ENCODE data around the gene RALGAPA2. TPM values are rescaled to one million over a fixed set of nuclear protein-coding genes. Genes with fewer than 3 reads are reported as not detected.

RALGAPA2 gene
- total and polyA plus RNA-seq, 2 of the 13 experiments (the other 11 are each of a cell fraction or from before 2014, with no cell fraction given) = 13.8 to 17.7 TPM

DNA sequence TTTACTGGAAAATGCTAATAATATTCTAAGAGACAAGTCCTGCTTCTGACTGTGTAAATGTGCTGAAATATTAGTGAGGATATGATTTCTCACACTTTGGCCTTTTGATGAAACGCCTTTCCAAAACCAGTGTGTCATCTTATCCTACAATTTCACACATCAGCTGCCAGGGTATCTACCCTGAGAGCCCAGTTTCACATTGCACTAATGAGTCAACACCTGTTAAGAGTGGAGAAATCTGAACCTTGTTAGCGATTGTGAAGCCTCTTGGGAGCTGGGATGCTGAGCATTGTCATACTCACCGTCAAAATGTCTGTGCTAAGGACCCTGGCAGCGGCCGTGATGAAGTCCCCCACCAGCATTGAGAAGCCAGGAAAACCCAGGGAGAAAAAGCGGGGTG is 166.0 kb downstream of the RALGAPA2 start (continued):
- TF ChIP-seq, protein P1, sequence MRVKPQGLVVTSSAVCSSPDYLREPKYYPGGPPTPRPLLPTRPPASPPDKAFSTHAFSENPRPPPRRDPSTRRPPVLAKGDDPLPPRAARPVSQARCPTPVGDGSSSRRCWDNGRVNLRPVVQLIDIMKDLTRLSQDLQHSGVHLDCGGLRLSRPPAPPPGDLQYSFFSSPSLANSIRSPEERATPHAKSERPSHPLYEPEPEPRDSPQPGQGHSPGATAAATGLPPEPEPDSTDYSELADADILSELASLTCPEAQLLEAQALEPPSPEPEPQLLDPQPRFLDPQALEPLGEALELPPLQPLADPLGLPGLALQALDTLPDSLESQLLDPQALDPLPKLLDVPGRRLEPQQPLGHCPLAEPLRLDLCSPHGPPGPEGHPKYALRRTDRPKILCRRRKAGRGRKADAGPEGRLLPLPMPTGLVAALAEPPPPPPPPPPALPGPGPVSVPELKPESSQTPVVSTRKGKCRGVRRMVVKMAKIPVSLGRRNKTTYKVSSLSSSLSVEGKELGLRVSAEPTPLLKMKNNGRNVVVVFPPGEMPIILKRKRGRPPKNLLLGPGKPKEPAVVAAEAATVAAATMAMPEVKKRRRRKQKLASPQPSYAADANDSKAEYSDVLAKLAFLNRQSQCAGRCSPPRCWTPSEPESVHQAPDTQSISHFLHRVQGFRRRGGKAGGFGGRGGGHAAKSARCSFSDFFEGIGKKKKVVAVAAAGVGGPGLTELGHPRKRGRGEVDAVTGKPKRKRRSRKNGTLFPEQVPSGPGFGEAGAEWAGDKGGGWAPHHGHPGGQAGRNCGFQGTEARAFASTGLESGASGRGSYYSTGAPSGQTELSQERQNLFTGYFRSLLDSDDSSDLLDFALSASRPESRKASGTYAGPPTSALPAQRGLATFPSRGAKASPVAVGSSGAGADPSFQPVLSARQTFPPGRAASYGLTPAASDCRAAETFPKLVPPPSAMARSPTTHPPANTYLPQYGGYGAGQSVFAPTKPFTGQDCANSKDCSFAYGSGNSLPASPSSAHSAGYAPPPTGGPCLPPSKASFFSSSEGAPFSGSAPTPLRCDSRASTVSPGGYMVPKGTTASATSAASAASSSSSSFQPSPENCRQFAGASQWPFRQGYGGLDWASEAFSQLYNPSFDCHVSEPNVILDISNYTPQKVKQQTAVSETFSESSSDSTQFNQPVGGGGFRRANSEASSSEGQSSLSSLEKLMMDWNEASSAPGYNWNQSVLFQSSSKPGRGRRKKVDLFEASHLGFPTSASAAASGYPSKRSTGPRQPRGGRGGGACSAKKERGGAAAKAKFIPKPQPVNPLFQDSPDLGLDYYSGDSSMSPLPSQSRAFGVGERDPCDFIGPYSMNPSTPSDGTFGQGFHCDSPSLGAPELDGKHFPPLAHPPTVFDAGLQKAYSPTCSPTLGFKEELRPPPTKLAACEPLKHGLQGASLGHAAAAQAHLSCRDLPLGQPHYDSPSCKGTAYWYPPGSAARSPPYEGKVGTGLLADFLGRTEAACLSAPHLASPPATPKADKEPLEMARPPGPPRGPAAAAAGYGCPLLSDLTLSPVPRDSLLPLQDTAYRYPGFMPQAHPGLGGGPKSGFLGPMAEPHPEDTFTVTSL (CRISPR knock-in tag; IDR thresholded peaks at IDR 0.05; ENCODE audit: borderline replicate concordance) = no peak
- TF ChIP-seq ZNF703 (CRISPR knock-in tag; IDR thresholded peaks at IDR 0.05; ENCODE audit: borderline replicate concordance) = no peak
- TF ChIP-seq, protein P2, sequence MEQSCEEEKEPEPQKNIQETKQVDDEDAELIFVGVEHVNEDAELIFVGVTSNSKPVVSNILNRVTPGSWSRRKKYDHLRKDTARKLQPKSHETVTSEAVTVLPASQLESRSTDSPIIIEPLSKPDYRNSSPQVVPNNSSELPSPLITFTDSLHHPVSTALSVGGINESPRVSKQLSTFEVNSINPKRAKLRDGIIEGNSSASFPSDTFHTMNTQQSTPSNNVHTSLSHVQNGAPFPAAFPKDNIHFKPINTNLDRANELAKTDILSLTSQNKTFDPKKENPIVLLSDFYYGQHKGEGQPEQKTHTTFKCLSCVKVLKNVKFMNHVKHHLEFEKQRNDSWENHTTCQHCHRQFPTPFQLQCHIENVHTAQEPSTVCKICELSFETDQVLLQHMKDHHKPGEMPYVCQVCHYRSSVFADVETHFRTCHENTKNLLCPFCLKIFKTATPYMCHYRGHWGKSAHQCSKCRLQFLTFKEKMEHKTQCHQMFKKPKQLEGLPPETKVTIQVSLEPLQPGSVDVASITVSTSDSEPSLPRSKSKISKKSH (CRISPR knock-in tag; IDR thresholded peaks at IDR 0.05; ENCODE audit: borderline replicate concordance) = no peak
- TF ChIP-seq ZNF296 (CRISPR knock-in tag; conservative IDR thresholded peaks at IDR 0.05) = no peak
- TF ChIP-seq, protein P3, sequence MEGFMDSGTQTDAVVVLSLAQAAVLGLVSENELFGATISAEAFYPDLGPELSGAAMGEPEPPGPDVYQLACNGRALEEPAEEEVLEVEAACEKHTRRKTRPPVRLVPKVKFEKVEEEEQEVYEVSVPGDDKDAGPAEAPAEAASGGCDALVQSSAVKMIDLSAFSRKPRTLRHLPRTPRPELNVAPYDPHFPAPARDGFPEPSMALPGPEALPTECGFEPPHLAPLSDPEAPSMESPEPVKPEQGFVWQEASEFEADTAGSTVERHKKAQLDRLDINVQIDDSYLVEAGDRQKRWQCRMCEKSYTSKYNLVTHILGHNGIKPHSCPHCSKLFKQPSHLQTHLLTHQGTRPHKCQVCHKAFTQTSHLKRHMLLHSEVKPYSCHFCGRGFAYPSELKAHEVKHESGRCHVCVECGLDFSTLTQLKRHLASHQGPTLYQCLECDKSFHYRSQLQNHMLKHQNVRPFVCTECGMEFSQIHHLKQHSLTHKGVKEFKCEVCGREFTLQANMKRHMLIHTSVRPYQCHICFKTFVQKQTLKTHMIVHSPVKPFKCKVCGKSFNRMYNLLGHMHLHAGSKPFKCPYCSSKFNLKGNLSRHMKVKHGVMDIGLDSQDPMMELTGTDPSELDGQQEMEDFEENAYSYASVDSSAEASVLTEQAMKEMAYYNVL (CRISPR knock-in tag; IDR thresholded peaks at IDR 0.05; ENCODE audit: borderline replicate concordance) = no peak
- TF ChIP-seq, protein P4, sequence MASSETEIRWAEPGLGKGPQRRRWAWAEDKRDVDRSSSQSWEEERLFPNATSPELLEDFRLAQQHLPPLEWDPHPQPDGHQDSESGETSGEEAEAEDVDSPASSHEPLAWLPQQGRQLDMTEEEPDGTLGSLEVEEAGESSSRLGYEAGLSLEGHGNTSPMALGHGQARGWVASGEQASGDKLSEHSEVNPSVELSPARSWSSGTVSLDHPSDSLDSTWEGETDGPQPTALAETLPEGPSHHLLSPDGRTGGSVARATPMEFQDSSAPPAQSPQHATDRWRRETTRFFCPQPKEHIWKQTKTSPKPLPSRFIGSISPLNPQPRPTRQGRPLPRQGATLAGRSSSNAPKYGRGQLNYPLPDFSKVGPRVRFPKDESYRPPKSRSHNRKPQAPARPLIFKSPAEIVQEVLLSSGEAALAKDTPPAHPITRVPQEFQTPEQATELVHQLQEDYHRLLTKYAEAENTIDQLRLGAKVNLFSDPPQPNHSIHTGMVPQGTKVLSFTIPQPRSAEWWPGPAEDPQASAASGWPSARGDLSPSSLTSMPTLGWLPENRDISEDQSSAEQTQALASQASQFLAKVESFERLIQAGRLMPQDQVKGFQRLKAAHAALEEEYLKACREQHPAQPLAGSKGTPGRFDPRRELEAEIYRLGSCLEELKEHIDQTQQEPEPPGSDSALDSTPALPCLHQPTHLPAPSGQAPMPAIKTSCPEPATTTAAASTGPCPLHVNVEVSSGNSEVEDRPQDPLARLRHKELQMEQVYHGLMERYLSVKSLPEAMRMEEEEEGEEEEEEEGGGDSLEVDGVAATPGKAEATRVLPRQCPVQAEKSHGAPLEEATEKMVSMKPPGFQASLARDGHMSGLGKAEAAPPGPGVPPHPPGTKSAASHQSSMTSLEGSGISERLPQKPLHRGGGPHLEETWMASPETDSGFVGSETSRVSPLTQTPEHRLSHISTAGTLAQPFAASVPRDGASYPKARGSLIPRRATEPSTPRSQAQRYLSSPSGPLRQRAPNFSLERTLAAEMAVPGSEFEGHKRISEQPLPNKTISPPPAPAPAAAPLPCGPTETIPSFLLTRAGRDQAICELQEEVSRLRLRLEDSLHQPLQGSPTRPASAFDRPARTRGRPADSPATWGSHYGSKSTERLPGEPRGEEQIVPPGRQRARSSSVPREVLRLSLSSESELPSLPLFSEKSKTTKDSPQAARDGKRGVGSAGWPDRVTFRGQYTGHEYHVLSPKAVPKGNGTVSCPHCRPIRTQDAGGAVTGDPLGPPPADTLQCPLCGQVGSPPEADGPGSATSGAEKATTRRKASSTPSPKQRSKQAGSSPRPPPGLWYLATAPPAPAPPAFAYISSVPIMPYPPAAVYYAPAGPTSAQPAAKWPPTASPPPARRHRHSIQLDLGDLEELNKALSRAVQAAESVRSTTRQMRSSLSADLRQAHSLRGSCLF (CRISPR knock-in tag; IDR thresholded peaks at IDR 0.05; ENCODE audit: borderline replicate concordance) = no peak
- TF ChIP-seq, protein P5, sequence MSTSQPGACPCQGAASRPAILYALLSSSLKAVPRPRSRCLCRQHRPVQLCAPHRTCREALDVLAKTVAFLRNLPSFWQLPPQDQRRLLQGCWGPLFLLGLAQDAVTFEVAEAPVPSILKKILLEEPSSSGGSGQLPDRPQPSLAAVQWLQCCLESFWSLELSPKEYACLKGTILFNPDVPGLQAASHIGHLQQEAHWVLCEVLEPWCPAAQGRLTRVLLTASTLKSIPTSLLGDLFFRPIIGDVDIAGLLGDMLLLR (CRISPR knock-in tag; IDR thresholded peaks at IDR 0.05) = no peak
- no peak for TF ChIP-seq RFX3 (CRISPR knock-in tag; IDR thresholded peaks at IDR 0.05)
- TF ChIP-seq, protein P6, sequence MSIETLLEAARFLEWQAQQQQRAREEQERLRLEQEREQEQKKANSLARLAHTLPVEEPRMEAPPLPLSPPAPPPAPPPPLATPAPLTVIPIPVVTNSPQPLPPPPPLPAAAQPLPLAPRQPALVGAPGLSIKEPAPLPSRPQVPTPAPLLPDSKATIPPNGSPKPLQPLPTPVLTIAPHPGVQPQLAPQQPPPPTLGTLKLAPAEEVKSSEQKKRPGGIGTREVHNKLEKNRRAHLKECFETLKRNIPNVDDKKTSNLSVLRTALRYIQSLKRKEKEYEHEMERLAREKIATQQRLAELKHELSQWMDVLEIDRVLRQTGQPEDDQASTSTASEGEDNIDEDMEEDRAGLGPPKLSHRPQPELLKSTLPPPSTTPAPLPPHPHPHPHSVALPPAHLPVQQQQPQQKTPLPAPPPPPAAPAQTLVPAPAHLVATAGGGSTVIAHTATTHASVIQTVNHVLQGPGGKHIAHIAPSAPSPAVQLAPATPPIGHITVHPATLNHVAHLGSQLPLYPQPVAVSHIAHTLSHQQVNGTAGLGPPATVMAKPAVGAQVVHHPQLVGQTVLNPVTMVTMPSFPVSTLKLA (IDR thresholded peaks at IDR 0.05) = no peak
- TF ChIP-seq, protein P7, sequence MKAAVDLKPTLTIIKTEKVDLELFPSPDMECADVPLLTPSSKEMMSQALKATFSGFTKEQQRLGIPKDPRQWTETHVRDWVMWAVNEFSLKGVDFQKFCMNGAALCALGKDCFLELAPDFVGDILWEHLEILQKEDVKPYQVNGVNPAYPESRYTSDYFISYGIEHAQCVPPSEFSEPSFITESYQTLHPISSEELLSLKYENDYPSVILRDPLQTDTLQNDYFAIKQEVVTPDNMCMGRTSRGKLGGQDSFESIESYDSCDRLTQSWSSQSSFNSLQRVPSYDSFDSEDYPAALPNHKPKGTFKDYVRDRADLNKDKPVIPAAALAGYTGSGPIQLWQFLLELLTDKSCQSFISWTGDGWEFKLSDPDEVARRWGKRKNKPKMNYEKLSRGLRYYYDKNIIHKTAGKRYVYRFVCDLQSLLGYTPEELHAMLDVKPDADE (CRISPR knock-in tag; IDR thresholded peaks at IDR 0.05) = no peak

Measured in HepG2 (cell line).